ENCODE results near the gene YAE1.

GRCh38 chr7:39613577-39613976 is 47.4 kb downstream of the YAE1 start:
- TF ChIP-seq EZH2 (IDR thresholded peaks at IDR 0.05; ENCODE audit: borderline replicate concordance, low read depth, low read length, poor library complexity, severe bottlenecking): no peak
- TF ChIP-seq CTCF (conservative IDR thresholded peaks at IDR 0.05; ENCODE audit: low read depth, low read length): no peak

Measured in A673 (cell line).